ENCODE data around the gene GLRX3. TPM values are rescaled to one million over a fixed set of nuclear protein-coding genes. Genes with fewer than 3 reads are reported as not detected.

Gene GLRX3
- total RNA-seq, 3 donors from 2014 or later: 36.1 to 63.4 (median 43.5) TPM

DNA sequence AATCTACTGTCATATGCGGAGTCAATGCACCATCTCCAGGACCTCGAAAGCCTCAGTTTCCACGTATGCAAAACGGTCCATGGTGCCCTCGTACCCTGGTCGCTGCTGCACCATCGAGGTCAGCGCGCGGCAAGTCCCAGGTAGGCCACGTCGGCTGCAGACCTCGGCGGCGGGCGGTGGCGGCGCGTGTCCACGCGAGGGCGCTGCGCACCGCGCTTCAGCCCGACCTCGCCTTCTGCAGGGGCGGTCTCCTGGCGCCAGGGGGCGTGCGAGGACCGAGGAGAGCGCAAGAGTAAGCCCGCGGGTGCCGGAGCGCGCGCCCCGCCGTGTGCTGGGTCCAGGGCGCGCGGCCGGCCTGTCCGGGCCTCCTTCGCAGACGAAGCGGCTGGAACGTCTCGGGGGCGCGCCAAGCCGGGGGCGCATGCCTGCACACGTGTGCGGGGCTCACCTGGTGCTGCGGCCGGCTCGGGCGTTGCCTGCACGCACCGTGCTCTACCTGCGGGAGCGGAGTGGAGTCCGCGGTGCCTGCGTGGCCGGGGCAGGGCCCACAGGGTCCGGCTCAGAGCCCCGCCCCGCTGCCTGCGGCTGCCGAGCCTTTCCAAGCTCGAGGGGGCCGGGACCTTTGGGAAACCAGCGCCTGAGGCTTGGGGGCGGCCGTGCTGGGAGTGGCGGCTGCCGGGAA is 54.0 kb downstream of the GLRX3 start:
- TF ChIP-seq, protein P1, sequence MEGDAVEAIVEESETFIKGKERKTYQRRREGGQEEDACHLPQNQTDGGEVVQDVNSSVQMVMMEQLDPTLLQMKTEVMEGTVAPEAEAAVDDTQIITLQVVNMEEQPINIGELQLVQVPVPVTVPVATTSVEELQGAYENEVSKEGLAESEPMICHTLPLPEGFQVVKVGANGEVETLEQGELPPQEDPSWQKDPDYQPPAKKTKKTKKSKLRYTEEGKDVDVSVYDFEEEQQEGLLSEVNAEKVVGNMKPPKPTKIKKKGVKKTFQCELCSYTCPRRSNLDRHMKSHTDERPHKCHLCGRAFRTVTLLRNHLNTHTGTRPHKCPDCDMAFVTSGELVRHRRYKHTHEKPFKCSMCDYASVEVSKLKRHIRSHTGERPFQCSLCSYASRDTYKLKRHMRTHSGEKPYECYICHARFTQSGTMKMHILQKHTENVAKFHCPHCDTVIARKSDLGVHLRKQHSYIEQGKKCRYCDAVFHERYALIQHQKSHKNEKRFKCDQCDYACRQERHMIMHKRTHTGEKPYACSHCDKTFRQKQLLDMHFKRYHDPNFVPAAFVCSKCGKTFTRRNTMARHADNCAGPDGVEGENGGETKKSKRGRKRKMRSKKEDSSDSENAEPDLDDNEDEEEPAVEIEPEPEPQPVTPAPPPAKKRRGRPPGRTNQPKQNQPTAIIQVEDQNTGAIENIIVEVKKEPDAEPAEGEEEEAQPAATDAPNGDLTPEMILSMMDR (IDR thresholded peaks at IDR 0.05): peak; percentile 80 to 99 (median 89)
- no peak for TF ChIP-seq POLR2A (IDR thresholded peaks at IDR 0.05)
- no peak for TF ChIP-seq POLR2AphosphoS5 (IDR thresholded peaks at IDR 0.05)
- intact Hi-C loops (cut with DNase I; ENCODE audit: low total_unique reads): no loop called here
- peak overlapping the region in 1 of 2 donors; percentile 72 for H3K27ac ChIP-seq

DNA sequence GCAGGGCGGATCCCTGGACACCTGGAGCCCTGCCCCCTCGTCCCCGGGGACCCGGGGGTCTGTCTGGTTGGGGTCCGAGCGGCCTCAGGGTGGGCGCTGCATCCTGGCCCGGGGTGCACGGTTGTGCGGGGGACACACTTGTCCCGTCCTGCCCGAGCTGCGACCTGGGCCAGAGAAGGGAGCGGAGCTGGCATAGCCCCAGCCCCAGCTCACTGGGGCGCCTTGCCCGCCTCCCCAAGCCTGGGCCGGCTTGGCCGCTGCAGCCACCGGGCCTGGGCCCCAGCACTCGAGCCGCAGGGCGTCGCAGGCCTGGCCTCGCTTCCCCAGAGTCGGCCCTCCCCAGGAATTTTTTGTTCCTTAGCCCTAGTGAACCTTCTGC is 54.5 kb downstream of the GLRX3 start:
- peak overlapping the region in 1 of 2 donors; percentile 72 for H3K27ac ChIP-seq

More for the DNA sequence above, 54.0 kb downstream of the GLRX3 start:
- H3K4me1 ChIP-seq: no peaks in the 10 kb centered on the region
- no peaks in the 10 kb centered on the region for H3K27me3 ChIP-seq
- no peaks in the 10 kb centered on the region for H3K36me3 ChIP-seq
- peak overlapping the region; percentile 53 to 89 (median 64) for H3K4me3 ChIP-seq
- H3K9me3 ChIP-seq: no peaks in the 10 kb centered on the region
- peak; percentile 70 to 89 for DNase-seq (ENCODE audit: low spot score in 2 of 2)

DNA sequence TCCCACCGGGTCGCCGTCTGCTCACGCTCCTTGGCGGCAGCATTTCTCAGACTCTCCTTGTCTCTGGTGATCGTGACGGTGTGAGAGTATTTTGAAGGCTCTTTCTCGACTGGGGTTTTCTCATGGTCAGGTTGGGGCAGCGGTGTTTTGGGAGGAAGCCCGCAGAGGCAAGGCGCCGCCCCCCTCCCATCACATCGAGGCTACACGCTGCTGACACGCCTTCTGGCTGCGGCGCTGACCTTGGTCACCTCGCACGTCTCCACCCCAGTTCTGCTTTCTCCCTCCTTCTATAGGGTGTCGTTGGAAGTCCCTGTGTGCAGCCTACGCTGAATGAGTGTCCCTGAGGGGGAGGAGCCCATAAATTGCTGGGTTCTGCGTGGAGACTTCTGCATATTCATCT is 55.2 kb downstream of the GLRX3 start:
- Histone ChIP-seq H3K27ac (no peak overlapping the region), H3K27me3 (no peaks in the 10 kb centered on the region), H3K36me3 (no peaks in the 10 kb centered on the region), H3K4me3 (no peak overlapping the region), H3K4me1 (no peaks in the 10 kb centered on the region), H3K9me3 (no peaks in the 10 kb centered on the region)
- intact Hi-C loops (cut with DNase I; ENCODE audit: low total_unique reads): no loop called here
- DNase-seq (ENCODE audit: low spot score in 2 of 2): no peak
- TF ChIP-seq, protein P1 (IDR thresholded peaks at IDR 0.05): no peak
- TF ChIP-seq POLR2AphosphoS5 (IDR thresholded peaks at IDR 0.05) (no peak), POLR2A (IDR thresholded peaks at IDR 0.05) (no peak)

More for the DNA sequence above, 54.5 kb downstream of the GLRX3 start:
- Histone ChIP-seq H3K4me1 (no peaks in the 10 kb centered on the region), H3K36me3 (no peaks in the 10 kb centered on the region), H3K4me3 (peak overlapping the region; percentile 53 to 89 (median 64)), H3K27me3 (no peaks in the 10 kb centered on the region), H3K9me3 (no peaks in the 10 kb centered on the region)
- TF ChIP-seq, protein P1 (IDR thresholded peaks at IDR 0.05): no peak
- no peak for TF ChIP-seq POLR2A (IDR thresholded peaks at IDR 0.05)
- no peak for TF ChIP-seq POLR2AphosphoS5 (IDR thresholded peaks at IDR 0.05)
- no peak for DNase-seq (ENCODE audit: low spot score in 2 of 2)
- intact Hi-C loops (cut with DNase I; ENCODE audit: low total_unique reads): no loop called here

GRCh38 chr10:130192276-130192848 is 56.2 kb downstream of the GLRX3 start:
- Histone ChIP-seq H3K4me1 (no peaks in the 10 kb centered on the region), H3K27ac (no peak overlapping the region), H3K36me3 (no peaks in the 10 kb centered on the region), H3K9me3 (no peaks in the 10 kb centered on the region), H3K27me3 (no peaks in the 10 kb centered on the region), H3K4me3 (no peak overlapping the region)
- DNase-seq (ENCODE audit: low spot score in 2 of 2): no peak
- TF ChIP-seq, protein P1 (IDR thresholded peaks at IDR 0.05): no peak
- TF ChIP-seq POLR2AphosphoS5 (IDR thresholded peaks at IDR 0.05) (no peak), POLR2A (IDR thresholded peaks at IDR 0.05) (no peak)
- intact Hi-C loops (cut with DNase I; ENCODE audit: low total_unique reads): no loop called here

DNA sequence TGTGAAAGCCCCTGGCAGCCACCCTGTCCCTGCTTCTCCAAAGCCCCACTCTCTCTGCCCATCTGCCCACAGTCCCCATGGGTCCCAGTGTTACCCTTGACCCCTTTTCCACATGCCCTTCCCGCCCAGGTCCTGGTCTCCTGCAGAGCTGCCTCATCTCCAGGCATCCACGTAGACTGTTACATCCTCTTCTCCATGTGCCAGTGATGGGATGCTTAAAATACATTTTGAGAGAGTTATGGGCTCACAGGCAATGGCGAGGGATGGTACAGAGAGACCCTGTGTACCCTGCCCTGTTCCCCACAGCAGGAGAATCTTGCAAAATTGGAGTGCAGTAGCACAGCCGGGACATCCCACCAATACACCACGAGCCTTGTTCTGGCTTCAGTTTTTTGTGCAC is 56.8 kb downstream of the GLRX3 start:
- no peak overlapping the region for H3K27ac ChIP-seq
- no peaks in the 10 kb centered on the region for H3K27me3 ChIP-seq
- intact Hi-C loops (cut with DNase I; ENCODE audit: low total_unique reads): no loop called here
- H3K4me3 ChIP-seq: no peak overlapping the region
- TF ChIP-seq, protein P1 (IDR thresholded peaks at IDR 0.05): no peak
- TF ChIP-seq POLR2AphosphoS5 (IDR thresholded peaks at IDR 0.05): no peak
- TF ChIP-seq POLR2A (IDR thresholded peaks at IDR 0.05): no peak
- H3K4me1 ChIP-seq: no peaks in the 10 kb centered on the region
- H3K9me3 ChIP-seq: no peaks in the 10 kb centered on the region
- no peak for DNase-seq (ENCODE audit: low spot score in 2 of 2)
- no peaks in the 10 kb centered on the region for H3K36me3 ChIP-seq
